CD4-positive, CD25-positive, alpha-beta regulatory T cell (primary cell): ENCODE results near the gene GNB2. TPM values are rescaled to one million over a fixed set of nuclear protein-coding genes. Genes with fewer than 3 reads are reported as not detected.

Source experiments
- ATAC-seq, 2 donors: fragments of 150-1000 bp; cut with Tn5 transposase; one replicate each; pipeline ENCODE4 v1.10.0; 2021; ENCODE audit warnings: low read depth in 2 of 2, moderate number of reproducible peaks in 2 of 2, moderate library complexity in 1 of 2
- DNase-seq, 3 donors: peaks; one replicate each; pipeline versions ENCODE4 v3.0.0 to v3.0.0-alpha.2; 2012 to 2022; ENCODE audit warnings: mixed read lengths in 1 of 3
- H3K27ac ChIP-seq: one replicate; pipeline ENCODE4 v1.7.0; 2013; ENCODE audit warnings: mild to moderate bottlenecking, low read length; ENCODE audit not compliant: insufficient read depth, poor library complexity, severe bottlenecking
- H3K27me3 ChIP-seq: one replicate; pipeline ENCODE4 v1.7.0; 2013; ENCODE audit warnings: low read length; ENCODE audit not compliant: control insufficient read depth, insufficient read depth
- H3K36me3 ChIP-seq: one replicate; pipeline ENCODE4 v1.7.0; 2013; ENCODE audit warnings: mild to moderate bottlenecking, low read length, moderate library complexity; ENCODE audit not compliant: control insufficient read depth, insufficient read depth
- H3K4me1 ChIP-seq: 2 replicates; pipeline ENCODE4 v1.7.0; 2013; ENCODE audit warnings: mild to moderate bottlenecking, low read length; ENCODE audit not compliant: insufficient read depth, control insufficient read depth, poor library complexity, severe bottlenecking
- H3K4me3 ChIP-seq: one replicate; pipeline ENCODE4 v1.7.0; 2013; ENCODE audit warnings: low read depth, mild to moderate bottlenecking, low read length, moderate library complexity
- H3K9me3 ChIP-seq, 2 experiments: 1 replicate in 1 of 2; 2 replicates in 1 of 2; pipeline ENCODE4 v1.7.0; 2013; ENCODE audit warnings: low read length in 2 of 2, mild to moderate bottlenecking in 1 of 2, moderate library complexity in 1 of 2; ENCODE audit not compliant: control insufficient read depth in 2 of 2
- H3K27ac Mint-ChIP-seq, 3 donors: one replicate each; pipeline ENCODE4 v1.8.0; 2020 to 2022; ENCODE audit warnings: mild to moderate bottlenecking in 3 of 3, mixed read lengths in 3 of 3, moderate library complexity in 2 of 3
- H3K27me3 Mint-ChIP-seq: one replicate; pipeline ENCODE4 v1.8.0; 2022; ENCODE audit warnings: mild to moderate bottlenecking, mixed read lengths
- H3K36me3 Mint-ChIP-seq: one replicate; pipeline ENCODE4 v1.8.0; 2020; ENCODE audit warnings: mixed read lengths
- H3K4me1 Mint-ChIP-seq, 4 donors: one replicate each; pipeline ENCODE4 v1.8.0; 2020 to 2022; ENCODE audit warnings: mixed read lengths in 4 of 4, mild to moderate bottlenecking in 1 of 4
- H3K4me3 Mint-ChIP-seq, 4 donors: one replicate each; pipeline ENCODE4 v1.8.0; 2020 to 2022; ENCODE audit warnings: mild to moderate bottlenecking in 4 of 4, mixed read lengths in 4 of 4, moderate library complexity in 3 of 4
- H3K9me3 Mint-ChIP-seq, 7 donors: one replicate each; pipeline ENCODE4 v1.8.0; 2020 to 2022; ENCODE audit warnings: mixed read lengths in 7 of 7, mild to moderate bottlenecking in 3 of 7, moderate library complexity in 2 of 7
- polyA plus RNA-seq, 4 donors: library from polyadenylated mRNA; unstranded; fragments of 300-500 nt; fragmentation: Illumina TruSeq; gene quantifications; one replicate each; pipeline ENCODE4 v1.2.3, GENCODE V29; 2021
- total RNA-seq: library from RNA; stranded (reverse); gene quantifications from one replicate; pipeline ENCODE4 v1.2.3, GENCODE V29; 2022

The GNB2 gene
- total and polyA plus RNA-seq, 5 donors from 2014 or later: 47.2 to 160 (median 67.7) TPM

DNA sequence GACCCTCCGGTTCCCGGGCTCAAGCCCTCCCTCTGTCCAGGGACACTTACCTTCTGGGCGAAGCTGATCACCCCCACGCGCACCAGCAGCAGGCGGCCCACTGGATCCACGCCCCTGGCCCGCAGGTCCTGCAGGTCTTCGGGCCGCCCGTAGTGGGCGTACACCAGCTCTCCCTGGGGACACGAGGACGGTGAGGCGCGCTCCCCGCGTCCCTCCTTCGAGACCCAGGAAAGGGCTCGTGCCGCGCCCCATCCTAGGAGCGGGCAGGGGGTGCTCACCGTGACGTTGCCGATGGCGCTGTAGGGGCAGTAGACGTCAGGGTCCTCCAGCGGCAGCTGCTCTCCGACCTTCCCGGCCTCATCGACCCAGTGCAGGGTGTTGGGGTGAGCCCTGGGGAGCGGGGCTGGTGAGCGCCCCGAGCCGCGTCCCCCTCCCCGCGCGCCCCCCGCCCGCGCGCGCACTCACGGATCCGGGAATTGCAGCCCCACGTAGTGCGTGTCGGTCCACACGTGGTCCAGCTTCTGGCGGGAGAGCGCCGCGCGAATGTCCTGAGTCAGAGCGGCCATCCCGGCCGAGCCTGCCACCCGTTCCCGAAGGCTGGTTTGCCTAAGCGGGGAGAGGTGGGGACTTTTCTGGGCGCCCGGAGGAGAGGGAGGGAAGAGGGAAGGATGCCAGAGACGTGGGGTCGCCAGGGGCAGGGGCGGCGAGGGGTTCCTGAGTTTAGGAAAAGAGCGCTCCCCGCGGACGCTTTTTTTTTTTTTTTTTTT, 40.4 kb upstream of the GNB2 start:
- no peaks in the 10 kb centered on the region for H3K27me3 ChIP-seq
- ATAC-seq: peak; percentile 74 to 78
- peaks cover 5 to 31% (median 7%) of the 10 kb centered on the region in 4 donors for H3K4me1 Mint-ChIP-seq
- H3K4me3 Mint-ChIP-seq: peak overlapping the region; percentile 86 to 95 (median 91)
- no peaks in the 10 kb centered on the region for H3K36me3 Mint-ChIP-seq
- H3K9me3 ChIP-seq: no peaks in the 10 kb centered on the region
- DNase-seq: peak; percentile 48 to 75 (median 53)
- no peaks in the 10 kb centered on the region for H3K9me3 Mint-ChIP-seq
- H3K4me3 ChIP-seq: peak overlapping the region; percentile 59
- peak overlapping the region; percentile 55 for H3K27ac ChIP-seq
- H3K27ac Mint-ChIP-seq: peak overlapping the region; percentile 20 to 86 (median 48)
- no peaks in the 10 kb centered on the region for H3K36me3 ChIP-seq
- peaks cover 7% of the 10 kb centered on the region for H3K4me1 ChIP-seq
- H3K27me3 Mint-ChIP-seq: no peaks in the 10 kb centered on the region

DNA sequence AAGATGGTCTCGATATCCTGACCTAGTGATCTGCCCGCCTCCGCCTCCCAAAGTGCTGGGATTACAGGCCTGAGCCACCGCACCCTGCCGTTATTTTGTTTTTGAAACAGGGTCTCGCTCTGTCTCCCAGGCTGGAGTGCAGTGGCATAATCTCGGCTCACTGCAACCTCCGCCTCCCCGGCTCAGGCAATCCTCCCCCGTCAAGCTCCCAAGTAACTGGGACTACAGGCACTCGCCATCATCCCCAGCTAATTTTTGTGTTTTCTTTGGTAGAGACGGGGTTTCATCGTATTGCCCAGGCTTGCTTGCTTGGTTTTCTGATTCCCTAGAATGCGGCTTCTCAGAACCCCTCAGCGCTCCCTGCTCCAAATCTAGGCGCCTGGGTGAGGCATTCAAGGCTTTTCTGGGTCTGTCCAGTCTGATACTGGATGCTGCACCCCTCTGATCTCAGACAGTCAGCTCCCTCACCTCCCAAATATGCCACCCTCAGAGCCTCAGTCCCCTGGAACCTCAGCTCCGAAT, 33.5 kb upstream of the GNB2 start:
- H3K9me3 Mint-ChIP-seq: no peaks in the 10 kb centered on the region

DNA sequence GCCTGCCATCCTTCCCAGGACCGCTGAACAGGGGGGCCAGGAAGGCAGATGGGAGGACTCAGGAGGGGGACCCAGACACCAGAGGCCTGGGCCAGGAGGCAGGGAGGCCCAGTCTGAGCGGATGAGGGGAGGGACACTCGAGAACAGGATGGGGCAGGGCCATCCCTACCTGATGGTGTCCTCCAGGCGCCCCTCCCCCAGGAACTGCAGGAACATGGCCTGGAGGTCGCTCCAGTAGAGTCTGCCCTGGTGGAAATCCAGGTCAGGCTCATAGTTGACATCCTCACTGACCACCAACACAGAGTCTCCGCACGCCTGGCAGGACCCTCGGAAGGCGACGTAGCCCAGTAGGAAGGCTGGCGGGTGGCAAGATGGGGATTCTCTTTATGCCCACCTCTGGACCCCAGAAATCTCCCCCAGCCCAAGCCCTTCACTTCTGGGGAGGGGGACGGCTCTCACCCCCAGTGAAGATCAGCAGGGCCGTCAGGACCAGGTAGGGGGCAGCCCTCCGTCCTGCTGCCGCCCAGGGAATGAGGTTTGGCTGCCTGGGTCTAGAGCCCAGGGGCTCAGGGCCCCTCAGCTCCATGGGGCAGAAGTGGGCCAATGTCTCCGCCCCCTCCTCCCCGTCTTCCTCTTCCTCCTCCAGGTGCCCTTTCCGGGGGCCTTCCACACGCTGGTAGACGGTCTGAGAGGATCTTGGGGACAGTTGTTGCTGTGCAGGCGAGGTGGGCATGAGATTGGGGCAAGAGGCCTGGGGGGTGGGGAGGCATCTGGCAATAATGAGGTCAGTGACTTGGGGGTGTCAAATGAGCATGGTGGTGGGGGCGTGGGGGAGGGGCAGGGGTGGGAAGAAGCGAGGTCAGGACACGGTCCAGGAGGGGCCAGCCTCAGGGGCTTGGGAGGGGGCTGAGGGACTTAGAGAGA, 32.8 kb upstream of the GNB2 start:
- Histone ChIP-seq H3K4me3 (no peak overlapping the region), H3K36me3 (no peaks in the 10 kb centered on the region), H3K27me3 (no peaks in the 10 kb centered on the region), H3K27ac (no peak overlapping the region), H3K4me1 (no peaks in the 10 kb centered on the region), H3K9me3 (no peaks in the 10 kb centered on the region)
- Mint-ChIP-seq H3K27me3 (peaks cover 5% of the 10 kb centered on the region), H3K27ac (no peak overlapping the region), H3K4me1 (peaks cover 0 to 4% (median 0%) of the 10 kb centered on the region in 4 donors), H3K4me3 (no peak overlapping the region), H3K9me3 (no peaks in the 10 kb centered on the region), H3K36me3 (no peaks in the 10 kb centered on the region)
- ATAC-seq (no peak), DNase-seq (no peak)

More for the DNA sequence above, 33.5 kb upstream of the GNB2 start:
- H3K4me1 ChIP-seq: no peaks in the 10 kb centered on the region
- Mint-ChIP-seq H3K27me3 (peaks cover 5% of the 10 kb centered on the region), H3K4me3 (no peak overlapping the region), H3K4me1 (peaks cover 0 to 4% (median 0%) of the 10 kb centered on the region in 4 donors), H3K27ac (no peak overlapping the region), H3K36me3 (no peaks in the 10 kb centered on the region)
- no peaks in the 10 kb centered on the region for H3K9me3 ChIP-seq
- no peak overlapping the region for H3K27ac ChIP-seq
- H3K36me3 ChIP-seq: no peaks in the 10 kb centered on the region
- ATAC-seq (no peak), DNase-seq (no peak)
- H3K4me3 ChIP-seq: no peak overlapping the region
- no peaks in the 10 kb centered on the region for H3K27me3 ChIP-seq

DNA sequence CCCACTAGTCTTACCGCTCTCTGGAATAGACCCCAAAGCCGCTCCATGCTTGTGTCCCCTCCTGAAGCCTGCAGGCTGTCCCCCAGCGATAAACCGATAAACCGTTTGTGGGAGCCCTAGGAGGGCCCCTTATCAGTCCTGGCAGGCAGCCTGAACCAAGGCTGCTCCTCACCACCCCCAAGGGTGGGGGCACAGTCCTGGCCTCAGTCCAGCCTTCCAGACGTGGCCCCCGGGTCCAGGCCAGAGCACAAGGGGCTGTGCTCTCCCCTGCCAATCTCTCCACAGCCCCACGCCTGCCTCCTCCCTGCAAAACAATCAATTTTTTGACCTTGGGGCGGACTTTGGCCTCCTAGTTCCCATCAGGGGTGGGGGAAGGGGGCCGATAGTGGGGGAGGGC, 32.1 kb upstream of the GNB2 start, which contains the start of gene TFR2:
TSS of gene TFR2 (minus strand) at position 90 of the 397 bp plus-strand sequence. CDS start at position 47, 43 bp downstream.
- Histone ChIP-seq H3K4me3 (no peak within 1 kb of the TSS), H3K9me3 (no peaks in the 10 kb centered on the region), H3K27ac (no peak within 1 kb of the TSS), H3K36me3 (no peaks in the 10 kb centered on the region), H3K4me1 (no peaks in the 10 kb centered on the region), H3K27me3 (no peaks in the 10 kb centered on the region)
- no peak for DNase-seq
- Mint-ChIP-seq H3K4me1 (peaks cover 0 to 4% (median 0%) of the 10 kb centered on the region in 4 donors), H3K27me3 (peaks cover 5% of the 10 kb centered on the region), H3K27ac (no peak within 1 kb of the TSS), H3K9me3 (no peaks in the 10 kb centered on the region), H3K36me3 (no peaks in the 10 kb centered on the region), H3K4me3 (no peak within 1 kb of the TSS)
- no peak for ATAC-seq

DNA sequence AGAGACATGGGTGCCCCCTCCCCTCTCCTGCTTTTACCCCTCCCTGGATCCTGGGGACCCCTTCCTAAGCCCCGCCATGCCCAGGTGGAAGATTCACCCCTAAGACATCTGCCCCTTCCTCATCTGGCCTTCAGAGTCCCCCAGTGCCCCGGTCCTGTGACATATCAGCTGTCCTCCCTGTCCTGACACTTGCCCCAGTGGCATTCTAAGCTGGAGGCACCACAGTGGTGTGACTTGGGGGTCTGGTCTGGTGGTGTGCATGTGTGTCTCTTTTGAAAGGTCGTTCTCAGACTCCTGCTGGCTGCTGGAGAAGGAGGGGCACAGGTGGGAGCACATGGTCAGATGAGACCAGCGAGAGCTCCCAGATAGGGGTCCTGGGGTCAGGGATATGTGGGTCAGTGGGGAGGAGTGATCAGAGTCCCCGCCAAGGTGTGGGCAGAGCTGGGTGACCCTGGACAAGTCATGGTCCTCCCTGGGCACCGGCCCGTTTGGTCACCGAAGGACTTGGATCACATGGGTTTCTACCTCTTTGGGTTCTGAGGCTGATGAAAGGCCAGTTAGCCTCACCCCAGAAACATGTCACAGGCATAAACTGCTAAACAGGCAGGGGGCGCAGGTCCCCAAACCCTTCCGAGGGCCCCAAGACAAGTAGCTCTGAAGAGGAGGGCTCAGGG, 31.5 kb upstream of the GNB2 start:
- Mint-ChIP-seq H3K27me3 (peaks cover 5% of the 10 kb centered on the region), H3K4me3 (no peak overlapping the region), H3K36me3 (no peaks in the 10 kb centered on the region), H3K27ac (no peak overlapping the region), H3K4me1 (peaks cover 0 to 4% (median 0%) of the 10 kb centered on the region in 4 donors), H3K9me3 (no peaks in the 10 kb centered on the region)
- Histone ChIP-seq H3K4me3 (no peak overlapping the region), H3K4me1 (no peaks in the 10 kb centered on the region), H3K27ac (no peak overlapping the region), H3K27me3 (no peaks in the 10 kb centered on the region), H3K36me3 (no peaks in the 10 kb centered on the region), H3K9me3 (no peaks in the 10 kb centered on the region)
- no peak for DNase-seq
- ATAC-seq: no peak

DNA sequence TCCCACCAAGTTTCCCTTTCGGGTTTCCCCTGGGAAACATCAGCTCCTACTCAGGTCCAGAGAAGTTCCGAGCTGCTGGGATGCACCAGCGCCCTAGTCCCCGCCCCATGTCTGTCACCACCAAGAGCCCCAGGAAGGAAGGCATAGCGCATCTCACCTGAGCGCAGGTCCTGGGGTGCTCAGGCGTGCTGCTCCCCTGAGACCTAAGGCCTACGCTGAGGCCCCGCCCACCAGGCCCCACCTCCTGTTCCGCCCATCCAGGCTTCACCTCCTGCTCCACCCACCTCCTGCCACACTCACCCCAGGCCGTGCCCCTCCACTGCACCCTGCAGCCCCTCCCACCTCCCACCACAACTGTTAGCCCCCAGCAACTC, 31.0 kb upstream of the GNB2 start:
- Histone ChIP-seq H3K27ac (no peak overlapping the region), H3K36me3 (no peaks in the 10 kb centered on the region), H3K4me1 (no peaks in the 10 kb centered on the region), H3K9me3 (no peaks in the 10 kb centered on the region), H3K27me3 (no peaks in the 10 kb centered on the region), H3K4me3 (no peak overlapping the region)
- DNase-seq (peak in 1 of 3 donors; percentile 46), ATAC-seq (peak in 1 of 2 donors; percentile 28)
- Mint-ChIP-seq H3K36me3 (no peaks in the 10 kb centered on the region), H3K27ac (no peak overlapping the region), H3K9me3 (no peaks in the 10 kb centered on the region), H3K4me1 (peaks cover 0 to 4% (median 0%) of the 10 kb centered on the region in 4 donors), H3K4me3 (no peak overlapping the region), H3K27me3 (peaks cover 5% of the 10 kb centered on the region)

DNA sequence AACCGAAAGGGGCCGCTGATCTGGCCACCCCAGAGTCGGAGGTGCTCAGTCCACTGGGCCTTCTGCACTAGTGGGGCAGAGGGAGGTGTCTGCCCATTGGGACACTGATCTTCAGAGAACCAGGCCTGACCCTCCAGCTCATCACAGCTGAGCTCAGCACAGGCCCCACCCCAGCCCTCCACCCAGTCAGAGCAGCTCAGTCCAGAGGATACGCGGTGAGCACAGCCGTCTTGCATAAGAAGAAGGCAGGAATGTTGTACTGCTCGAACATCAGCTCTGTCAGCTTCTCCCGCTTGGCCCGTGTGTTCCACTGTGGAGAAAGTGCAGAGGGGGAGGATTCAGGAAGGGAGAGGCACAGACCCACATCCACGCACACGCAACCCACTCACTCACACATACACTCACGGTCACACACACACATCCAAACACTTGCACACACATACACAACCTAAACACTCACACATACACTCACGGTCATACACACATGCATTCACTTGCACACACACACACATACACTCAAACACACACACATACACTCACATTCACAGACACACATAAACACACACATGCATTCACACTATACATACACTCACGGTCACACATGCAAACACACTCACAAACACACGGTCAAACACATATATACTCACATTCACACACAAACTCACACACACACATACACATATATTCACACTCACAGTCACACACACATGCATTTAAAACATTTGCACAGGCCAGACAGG, 23.5 kb upstream of the GNB2 start:
- Mint-ChIP-seq H3K27me3 (peaks cover 30% of the 10 kb centered on the region), H3K4me3 (peak overlapping the region in 1 of 4 donors; percentile 15), H3K9me3 (peaks cover 0 to 2% (median 0%) of the 10 kb centered on the region in 7 donors), H3K4me1 (peaks cover 0 to 11% (median 3%) of the 10 kb centered on the region in 4 donors), H3K27ac (no peak overlapping the region), H3K36me3 (no peaks in the 10 kb centered on the region)
- Histone ChIP-seq H3K36me3 (no peaks in the 10 kb centered on the region), H3K9me3 (no peaks in the 10 kb centered on the region), H3K4me1 (no peaks in the 10 kb centered on the region), H3K4me3 (no peak overlapping the region), H3K27me3 (peaks cover 10% of the 10 kb centered on the region), H3K27ac (no peak overlapping the region)
- DNase-seq (no peak), ATAC-seq (no peak)
